ENCODE results near the gene TAF9B.

DNA sequence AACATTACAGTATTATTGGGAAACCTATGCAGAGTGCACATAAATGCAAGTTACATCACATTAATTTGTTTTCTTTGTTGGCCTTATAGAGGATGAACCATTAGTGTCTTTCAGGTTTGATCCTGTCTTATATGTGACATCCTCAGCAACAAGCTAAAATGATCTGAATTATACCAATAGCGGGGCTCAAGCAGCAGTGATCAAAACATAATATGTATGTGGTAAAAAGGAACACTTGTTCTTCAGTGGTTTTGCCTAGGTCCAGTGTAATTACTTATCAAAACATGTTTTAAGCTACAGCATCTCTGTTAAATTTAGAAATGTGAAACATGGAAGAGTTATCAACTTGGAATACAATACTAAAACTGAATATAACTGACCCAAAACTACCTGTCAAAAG lies 9.1 kb downstream of the TAF9B start:
- TF ChIP-seq ELF4 (IDR thresholded peaks at IDR 0.05) (no peak), NFRKB (IDR thresholded peaks at IDR 0.05) (no peak), FOXK2 (IDR thresholded peaks at IDR 0.05) (no peak), FOXA1 (IDR thresholded peaks at IDR 0.05) (no peak), SP1 (IDR thresholded peaks at IDR 0.05) (no peak), HDGF (IDR thresholded peaks at IDR 0.05; ENCODE audit: borderline replicate concordance) (no peak), BHLHE40 (IDR thresholded peaks at IDR 0.05; ENCODE audit: borderline replicate concordance) (no peak), LEF1 (IDR thresholded peaks at IDR 0.05; ENCODE audit: borderline replicate concordance) (no peak), FOXM1 (IDR thresholded peaks at IDR 0.05; ENCODE audit: borderline replicate concordance) (no peak), L3MBTL2 (conservative IDR thresholded peaks at IDR 0.05) (no peak), ARNT (IDR thresholded peaks at IDR 0.05) (no peak)
- TF ChIP-seq, protein P1, sequence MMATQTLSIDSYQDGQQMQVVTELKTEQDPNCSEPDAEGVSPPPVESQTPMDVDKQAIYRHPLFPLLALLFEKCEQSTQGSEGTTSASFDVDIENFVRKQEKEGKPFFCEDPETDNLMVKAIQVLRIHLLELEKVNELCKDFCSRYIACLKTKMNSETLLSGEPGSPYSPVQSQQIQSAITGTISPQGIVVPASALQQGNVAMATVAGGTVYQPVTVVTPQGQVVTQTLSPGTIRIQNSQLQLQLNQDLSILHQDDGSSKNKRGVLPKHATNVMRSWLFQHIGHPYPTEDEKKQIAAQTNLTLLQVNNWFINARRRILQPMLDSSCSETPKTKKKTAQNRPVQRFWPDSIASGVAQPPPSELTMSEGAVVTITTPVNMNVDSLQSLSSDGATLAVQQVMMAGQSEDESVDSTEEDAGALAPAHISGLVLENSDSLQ (IDR thresholded peaks at IDR 0.05), result no peak
